Activated CD8-positive, alpha-beta T cell treated with anti-CD3 and anti-CD28 coated beads for 36 hours (primary cell): ENCODE data around the gene PLEKHO1. TPM values are rescaled to one million over a fixed set of nuclear protein-coding genes. Genes with fewer than 3 reads are reported as not detected.
"Not testable (repeated sequence)": the region's sequence is repeated elsewhere in the genome, so short reads cannot be mapped to it uniquely, and the experiment has no call there.

ENCODE experiments used
- ATAC-seq: fragments of 200-7000 bp; cut with Tn5 transposase; one replicate; pipeline ENCODE4 v1.10.0; 2021; ENCODE audit warnings: mild to moderate bottlenecking, moderate library complexity
- CTCF ChIA-PET: fragments of 350-600 bp; sonication (Branson Sonifier 250); formaldehyde crosslinking; loops from one replicate; lab custom pipeline; 2021; ENCODE audit warnings: antibody characterized with exemption; lab: Charles Lee
- POLR2A ChIA-PET: fragments of 350-600 bp; sonication (Branson Sonifier 250); formaldehyde crosslinking; loops from one replicate; lab custom pipeline; 2021; ENCODE audit warnings: antibody characterized with exemption; lab: Charles Lee
- DNase-seq: peaks from one replicate; pipeline ENCODE4 v3.0.0-alpha.2; 2020
- H3K27ac Mint-ChIP-seq: one replicate; pipeline ENCODE4 v1.8.0; 2021; ENCODE audit warnings: mild to moderate bottlenecking, mixed read lengths
- H3K27me3 Mint-ChIP-seq: one replicate; pipeline ENCODE4 v1.8.0; 2021; ENCODE audit warnings: mixed read lengths
- H3K36me3 Mint-ChIP-seq: one replicate; pipeline ENCODE4 v1.8.0; 2021; ENCODE audit warnings: low read depth, mixed read lengths
- H3K4me1 Mint-ChIP-seq: one replicate; pipeline ENCODE4 v1.8.0; 2021; ENCODE audit warnings: low read depth, mixed read lengths
- H3K4me3 Mint-ChIP-seq: one replicate; pipeline ENCODE4 v1.8.0; 2021; ENCODE audit warnings: mild to moderate bottlenecking, moderate library complexity, mixed read lengths
- H3K9me3 Mint-ChIP-seq: one replicate; pipeline ENCODE4 v1.8.0; 2021; ENCODE audit warnings: mixed read lengths
- intact Hi-C: fragments of 100-400 bp; cut with micrococcal nuclease; formaldehyde crosslinking; loops from one replicate; pipeline ENCODE4 v1.10.0; 2022
- total RNA-seq, 2 experiments: library from RNA; stranded (reverse); gene quantifications; one replicate each; pipeline ENCODE4 v1.2.3, GENCODE V29; 2021
- TF ChIP-seq, protein P1 (sequence below): fragments of 200-600 bp; IDR thresholded peaks from one replicate; pipeline ENCODE4 v1.8.0; 2022; ENCODE audit warnings: antibody characterized with exemption, mild to moderate bottlenecking

PLEKHO1 gene
- total RNA-seq, 2 experiments from 2014 or later = 18.2 to 19.0 TPM

DNA sequence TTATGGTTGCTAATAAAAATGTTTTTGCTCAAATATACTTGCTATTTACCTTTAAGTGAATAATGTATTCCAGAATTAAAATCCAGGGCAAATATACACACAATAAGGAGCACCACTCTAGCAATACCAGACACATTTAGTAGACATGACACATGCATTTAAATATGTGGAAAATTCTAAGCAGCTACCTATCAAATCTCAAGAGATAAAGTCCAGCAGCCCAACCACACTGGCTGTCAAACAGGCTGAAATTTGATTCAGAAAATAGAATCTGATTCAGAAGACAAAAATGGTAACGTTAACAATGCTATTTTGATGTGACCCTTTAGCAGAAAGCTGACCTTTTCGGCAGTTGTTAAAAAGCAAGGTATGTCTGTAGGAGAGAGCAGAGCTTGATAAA, 42.3 kb downstream of the PLEKHO1 start:
- H3K4me1 Mint-ChIP-seq = peaks cover 10% of the 10 kb centered on the region
- ChIA-PET CTCF (interaction anchor here (0.8 kb wide), 1 partner anchor 173 kb away, joined by 3 read pairs; no protein-coding TSS in a partner anchor), POLR2A (no interaction called here)
- no peak for ATAC-seq
- H3K9me3 Mint-ChIP-seq = no peaks in the 10 kb centered on the region
- no peak overlapping the region for H3K4me3 Mint-ChIP-seq
- H3K36me3 Mint-ChIP-seq = no peaks in the 10 kb centered on the region
- intact Hi-C loops = no loop called here
- no peak for DNase-seq
- H3K27me3 Mint-ChIP-seq = no peaks in the 10 kb centered on the region
- H3K27ac Mint-ChIP-seq = no peak overlapping the region
- TF ChIP-seq, protein P1, sequence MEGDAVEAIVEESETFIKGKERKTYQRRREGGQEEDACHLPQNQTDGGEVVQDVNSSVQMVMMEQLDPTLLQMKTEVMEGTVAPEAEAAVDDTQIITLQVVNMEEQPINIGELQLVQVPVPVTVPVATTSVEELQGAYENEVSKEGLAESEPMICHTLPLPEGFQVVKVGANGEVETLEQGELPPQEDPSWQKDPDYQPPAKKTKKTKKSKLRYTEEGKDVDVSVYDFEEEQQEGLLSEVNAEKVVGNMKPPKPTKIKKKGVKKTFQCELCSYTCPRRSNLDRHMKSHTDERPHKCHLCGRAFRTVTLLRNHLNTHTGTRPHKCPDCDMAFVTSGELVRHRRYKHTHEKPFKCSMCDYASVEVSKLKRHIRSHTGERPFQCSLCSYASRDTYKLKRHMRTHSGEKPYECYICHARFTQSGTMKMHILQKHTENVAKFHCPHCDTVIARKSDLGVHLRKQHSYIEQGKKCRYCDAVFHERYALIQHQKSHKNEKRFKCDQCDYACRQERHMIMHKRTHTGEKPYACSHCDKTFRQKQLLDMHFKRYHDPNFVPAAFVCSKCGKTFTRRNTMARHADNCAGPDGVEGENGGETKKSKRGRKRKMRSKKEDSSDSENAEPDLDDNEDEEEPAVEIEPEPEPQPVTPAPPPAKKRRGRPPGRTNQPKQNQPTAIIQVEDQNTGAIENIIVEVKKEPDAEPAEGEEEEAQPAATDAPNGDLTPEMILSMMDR = no peak

- Mint-ChIP-seq H3K9me3 (no peaks in the 10 kb centered on the region), H3K36me3 (no peaks in the 10 kb centered on the region), H3K4me3 (no peak overlapping the region), H3K27me3 (no peaks in the 10 kb centered on the region), H3K4me1 (no peaks in the 10 kb centered on the region), H3K27ac (no peak overlapping the region)
- TF ChIP-seq, protein P1 = no peak
- DNase-seq = no peak
- intact Hi-C loops = no loop called here
- CTCF ChIA-PET = no interaction called here
- ATAC-seq = no peak
- POLR2A ChIA-PET = no interaction called here
Observed at GRCh38 chr1:150194381-150195031, 44.8 kb downstream of the PLEKHO1 start.

GRCh38 chr1:150196417-150196816, 46.7 kb downstream of the PLEKHO1 start:
- DNase-seq (no peak), ATAC-seq (no peak)
- Mint-ChIP-seq H3K4me3 (no peak overlapping the region), H3K9me3 (no peaks in the 10 kb centered on the region), H3K36me3 (no peaks in the 10 kb centered on the region), H3K27ac (no peak overlapping the region), H3K27me3 (no peaks in the 10 kb centered on the region), H3K4me1 (no peaks in the 10 kb centered on the region)
- TF ChIP-seq, protein P1 = no peak
- ChIA-PET CTCF (interaction anchor here (1.2 kb wide), 2 partner anchors 10 to 26 kb away, joined by 3 read pairs; no protein-coding TSS in a partner anchor), POLR2A (no interaction called here)
- intact Hi-C loops = no loop called here

DNA sequence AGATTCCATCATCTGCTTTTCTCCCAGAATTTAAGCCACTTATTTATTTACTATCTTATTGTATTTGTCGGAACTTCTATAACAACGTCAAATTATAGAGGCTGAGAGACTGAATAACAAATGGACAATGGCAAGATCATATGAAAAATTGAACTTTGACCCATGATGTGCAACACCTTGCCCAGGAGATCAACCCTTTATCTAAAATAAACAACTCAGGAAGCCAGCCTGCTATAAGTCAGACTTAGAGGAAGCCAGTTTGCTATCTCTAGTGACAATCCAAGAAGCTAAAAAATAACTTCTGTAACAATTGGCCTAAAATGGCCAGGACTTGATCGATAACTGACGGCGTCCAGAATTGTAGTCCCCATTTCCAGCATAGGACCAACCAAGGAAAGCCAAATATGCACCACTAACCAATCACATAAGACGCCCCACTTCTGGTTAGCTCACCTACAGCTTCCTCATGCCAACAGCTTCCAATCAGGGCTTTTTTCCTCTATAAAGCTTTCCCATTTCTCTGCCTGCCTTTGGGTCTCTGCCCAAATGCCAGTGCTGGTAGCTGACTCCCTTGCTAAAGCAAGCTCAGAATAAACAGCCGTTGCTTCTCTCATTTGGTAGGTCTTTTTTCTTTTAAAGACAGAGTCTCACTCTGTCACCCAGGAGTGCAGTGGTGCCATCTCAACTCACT, 57.7 kb downstream of the PLEKHO1 start:
- no peak for DNase-seq
- CTCF ChIA-PET = interaction anchor here (1.0 to 2.7 kb wide), 4 partner anchors 19 to 79 kb away, joined by 3 to 7 read pairs (median 4); no protein-coding TSS in a partner anchor
- intact Hi-C loops = no loop called here
- no peak overlapping the region for H3K4me3 Mint-ChIP-seq
- H3K9me3 Mint-ChIP-seq = no peaks in the 10 kb centered on the region
- H3K27ac Mint-ChIP-seq = no peak overlapping the region
- no peaks in the 10 kb centered on the region for H3K36me3 Mint-ChIP-seq
- TF ChIP-seq, protein P1 = no peak
- no peaks in the 10 kb centered on the region for H3K27me3 Mint-ChIP-seq
- H3K4me1 Mint-ChIP-seq = no peaks in the 10 kb centered on the region
- POLR2A ChIA-PET = interaction anchor here (1.0 kb wide), 1 partner anchor 26 kb away, joined by 4 read pairs; no protein-coding TSS in a partner anchor
- ATAC-seq = no peak

- CTCF ChIA-PET = interaction anchor here (1.5 to 1.6 kb wide), 2 partner anchors 21 to 39 kb away, joined by 3 to 6 read pairs; no protein-coding TSS in a partner anchor
- POLR2A ChIA-PET, H3K9me3 Mint-ChIP-seq, intact Hi-C loops, H3K36me3 Mint-ChIP-seq, H3K4me3 Mint-ChIP-seq, H3K4me1 Mint-ChIP-seq, H3K27ac Mint-ChIP-seq, DNase-seq, H3K27me3 Mint-ChIP-seq, ATAC-seq: not testable (repeated sequence)
Observed at GRCh38 chr1:150208460-150208859, 58.7 kb downstream of the PLEKHO1 start.

Other genes starting within 250 kb of the PLEKHO1 start
- gene SV2A, start 232.1 kb upstream of the PLEKHO1 start, total RNA-seq = 1 to 10 TPM; 8.2 to 9.1 TPM
- gene SF3B4, start 222.1 kb upstream of the PLEKHO1 start, total RNA-seq = 10 to 100 TPM; 67.1 to 67.6 TPM
- gene MTMR11, start 213.0 kb upstream of the PLEKHO1 start, total RNA-seq = under 1 TPM; 0.51 to 0.86 TPM
- 10 to 100 TPM; 16.1 to 17.3 TPM for gene OTUD7B, start 139.2 kb upstream of the PLEKHO1 start, total RNA-seq
- 10 to 100 TPM; 19.4 to 22.8 TPM for gene VPS45, start 82.1 kb upstream of the PLEKHO1 start, total RNA-seq
- gene ANP32E, start 86.2 kb downstream of the PLEKHO1 start, total RNA-seq = 100 to 1,000 TPM; 174 to 185 TPM
- not detected for gene CA14, start 107.9 kb downstream of the PLEKHO1 start, total RNA-seq
- 10 to 100 TPM; 83.7 to 87.4 TPM for gene APH1A, start 119.1 kb downstream of the PLEKHO1 start, total RNA-seq
- gene C1orf54, start 122.9 kb downstream of the PLEKHO1 start, total RNA-seq = 1 to 10 TPM in 1 of 2 experiments, under 1 TPM in 1; 0.90 to 1.3 TPM
- gene CIART, start 132.6 kb downstream of the PLEKHO1 start, total RNA-seq = 1 to 10 TPM; 3.6 to 5.1 TPM
- 10 to 100 TPM; 73.4 to 81.9 TPM for gene MRPS21, start 143.9 kb downstream of the PLEKHO1 start, total RNA-seq
- gene PRPF3, start 171.6 kb downstream of the PLEKHO1 start, total RNA-seq = 10 to 100 TPM; 55.4 to 55.7 TPM
- gene RPRD2, start 214.2 kb downstream of the PLEKHO1 start, total RNA-seq = 10 to 100 TPM; 17.6 to 19.4 TPM